GM12878 (cell line): ENCODE measurements around the gene NAPEPLD. TPM values are rescaled to one million over a fixed set of nuclear protein-coding genes. Genes with fewer than 3 reads are reported as not detected.

ENCODE experiments used
- ATF7 ChIP-seq: fragments of 450-650 bp; IDR thresholded peaks from 2 replicates; pipeline ENCODE4 v1.6.1; 2016; ENCODE audit warnings: low read depth, mild to moderate bottlenecking
- BHLHE40 ChIP-seq, 2 experiments: fragments of 450-650 bp in 1 of 2; IDR thresholded peaks; 2 replicates each; pipeline ENCODE4 v1.6.1; 2011 to 2017; ENCODE audit warnings: low read depth in 2 of 2, borderline replicate concordance in 1 of 2, improper control_type of control experiment in 1 of 2, low read length in 1 of 2, mild to moderate bottlenecking in 1 of 2
- EP300 ChIP-seq, 2 experiments: fragments of 150-350 bp in 1 of 2; IDR thresholded peaks; 2 replicates each; pipeline ENCODE4 v1.6.1; 2011 to 2012; ENCODE audit warnings: low read depth in 2 of 2, low read length in 2 of 2, borderline replicate concordance in 1 of 2, improper control_type of control experiment in 1 of 2, inconsistent platforms in 1 of 2; ENCODE audit not compliant: control insufficient read depth in 1 of 2
- NFXL1 ChIP-seq: fragments of 450-650 bp; IDR thresholded peaks from 2 replicates; pipeline ENCODE4 v1.6.1; 2017; ENCODE audit warnings: antibody characterized with exemption, mild to moderate bottlenecking, borderline replicate concordance
- NR2C1 ChIP-seq: fragments of 450-650 bp; IDR thresholded peaks from 2 replicates; pipeline ENCODE4 v1.6.1; 2017; ENCODE audit warnings: antibody characterized with exemption, mild to moderate bottlenecking, moderate library complexity
- RBBP5 ChIP-seq: fragments of 200-600 bp; sonication (generic); conservative IDR thresholded peaks from 2 replicates; pipeline ENCODE4 v1.6.1; 2016
- SRF ChIP-seq, 2 experiments: IDR thresholded peaks; 2 replicates each; pipeline ENCODE4 v1.6.1; 2011; ENCODE audit warnings: low read depth in 2 of 2, low read length in 2 of 2, mild to moderate bottlenecking in 1 of 2, moderate library complexity in 1 of 2
- USF1 ChIP-seq: IDR thresholded peaks from 2 replicates; pipeline ENCODE4 v1.6.1; 2011; ENCODE audit warnings: borderline replicate concordance, low read depth, mild to moderate bottlenecking, moderate library complexity, mixed read lengths, low read length; ENCODE audit not compliant: insufficient read depth; ENCODE audit errors: extremely low read length
- ZNF274 ChIP-seq: IDR thresholded peaks from one replicate; pipeline ENCODE4 v1.8.0; 2011; ENCODE audit not compliant: insufficient read length, insufficient read depth
- ZSCAN29 ChIP-seq: fragments of 450-650 bp; IDR thresholded peaks from 2 replicates; pipeline ENCODE4 v1.6.1; 2017; ENCODE audit warnings: mild to moderate bottlenecking, moderate library complexity
- polyA plus RNA-seq, 11 experiments: library from polyadenylated mRNA; depleted of rRNA in 4 of 11; unstranded in 6 of 11; stranded (reverse) in 5 of 11; fragments of >200 nt; fragmentation: Nextera tagmentation in 4 of 11; fragmentation: Illumina TruSeq in 1 of 11; extraction: Ambion mirVana in 4 of 11; extraction: Trizol in 1 of 11; gene quantifications; 1 replicate in 1 of 11; 2 replicates in 10 of 11; pipeline versions ENCODE4 v1.2.1 to v1.2.3, GENCODE V29; 2011 to 2016; ENCODE audit warnings: inconsistent platforms in 2 of 11, missing spikeins in 2 of 11, low read depth in 1 of 11
- total RNA-seq, 4 experiments: library from RNA; depleted of rRNA in 3 of 4; stranded (reverse); fragments of >200 nt in 3 of 4; fragmentation: Illumina TruSeq in 1 of 4; extraction: Trizol in 1 of 4; gene quantifications; 2 replicates each; pipeline versions ENCODE4 v1.2.1 to v1.2.3, GENCODE V29; 2013 to 2021
- TF ChIP-seq, protein P1 (sequence below): fragments of 450-650 bp; IDR thresholded peaks from 2 replicates; pipeline ENCODE4 v1.6.1; 2016; ENCODE audit warnings: mild to moderate bottlenecking, moderate library complexity, borderline replicate concordance
- TF ChIP-seq, protein P2 (sequence below): fragments of 150-350 bp; IDR thresholded peaks from 2 replicates; pipeline ENCODE4 v1.6.1; 2016; ENCODE audit warnings: low read depth, low read length
- TF ChIP-seq, protein P3 (sequence below): IDR thresholded peaks from 2 replicates; pipeline ENCODE4 v1.6.1; 2012; ENCODE audit warnings: improper control_type of control experiment, low read depth, low read length; ENCODE audit not compliant: insufficient replicate concordance

Gene NAPEPLD
- total and polyA plus RNA-seq, 10 of the 15 experiments (the other 5 are each of a cell fraction or from before 2014, with no cell fraction given): 6.0 to 16.2 (median 8.6) TPM

GRCh38 chr7:103074519-103075336, 74.2 kb downstream of the NAPEPLD start, which contains the start of the genes ARMC10 and FBXL13 (continued):
- TF ChIP-seq, protein P1, sequence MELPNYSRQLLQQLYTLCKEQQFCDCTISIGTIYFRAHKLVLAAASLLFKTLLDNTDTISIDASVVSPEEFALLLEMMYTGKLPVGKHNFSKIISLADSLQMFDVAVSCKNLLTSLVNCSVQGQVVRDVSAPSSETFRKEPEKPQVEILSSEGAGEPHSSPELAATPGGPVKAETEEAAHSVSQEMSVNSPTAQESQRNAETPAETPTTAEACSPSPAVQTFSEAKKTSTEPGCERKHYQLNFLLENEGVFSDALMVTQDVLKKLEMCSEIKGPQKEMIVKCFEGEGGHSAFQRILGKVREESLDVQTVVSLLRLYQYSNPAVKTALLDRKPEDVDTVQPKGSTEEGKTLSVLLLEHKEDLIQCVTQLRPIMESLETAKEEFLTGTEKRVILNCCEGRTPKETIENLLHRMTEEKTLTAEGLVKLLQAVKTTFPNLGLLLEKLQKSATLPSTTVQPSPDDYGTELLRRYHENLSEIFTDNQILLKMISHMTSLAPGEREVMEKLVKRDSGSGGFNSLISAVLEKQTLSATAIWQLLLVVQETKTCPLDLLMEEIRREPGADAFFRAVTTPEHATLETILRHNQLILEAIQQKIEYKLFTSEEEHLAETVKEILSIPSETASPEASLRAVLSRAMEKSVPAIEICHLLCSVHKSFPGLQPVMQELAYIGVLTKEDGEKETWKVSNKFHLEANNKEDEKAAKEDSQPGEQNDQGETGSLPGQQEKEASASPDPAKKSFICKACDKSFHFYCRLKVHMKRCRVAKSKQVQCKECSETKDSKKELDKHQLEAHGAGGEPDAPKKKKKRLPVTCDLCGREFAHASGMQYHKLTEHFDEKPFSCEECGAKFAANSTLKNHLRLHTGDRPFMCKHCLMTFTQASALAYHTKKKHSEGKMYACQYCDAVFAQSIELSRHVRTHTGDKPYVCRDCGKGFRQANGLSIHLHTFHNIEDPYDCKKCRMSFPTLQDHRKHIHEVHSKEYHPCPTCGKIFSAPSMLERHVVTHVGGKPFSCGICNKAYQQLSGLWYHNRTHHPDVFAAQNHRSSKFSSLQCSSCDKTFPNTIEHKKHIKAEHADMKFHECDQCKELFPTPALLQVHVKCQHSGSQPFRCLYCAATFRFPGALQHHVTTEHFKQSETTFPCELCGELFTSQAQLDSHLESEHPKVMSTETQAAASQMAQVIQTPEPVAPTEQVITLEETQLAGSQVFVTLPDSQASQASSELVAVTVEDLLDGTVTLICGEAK: no peak
- 0 out of 2 replicates have a peak, but pooled peaks have one; percentile 13 for TF ChIP-seq NFXL1
- TF ChIP-seq NR2C1: peak; percentile 75
- TF ChIP-seq, protein P2, sequence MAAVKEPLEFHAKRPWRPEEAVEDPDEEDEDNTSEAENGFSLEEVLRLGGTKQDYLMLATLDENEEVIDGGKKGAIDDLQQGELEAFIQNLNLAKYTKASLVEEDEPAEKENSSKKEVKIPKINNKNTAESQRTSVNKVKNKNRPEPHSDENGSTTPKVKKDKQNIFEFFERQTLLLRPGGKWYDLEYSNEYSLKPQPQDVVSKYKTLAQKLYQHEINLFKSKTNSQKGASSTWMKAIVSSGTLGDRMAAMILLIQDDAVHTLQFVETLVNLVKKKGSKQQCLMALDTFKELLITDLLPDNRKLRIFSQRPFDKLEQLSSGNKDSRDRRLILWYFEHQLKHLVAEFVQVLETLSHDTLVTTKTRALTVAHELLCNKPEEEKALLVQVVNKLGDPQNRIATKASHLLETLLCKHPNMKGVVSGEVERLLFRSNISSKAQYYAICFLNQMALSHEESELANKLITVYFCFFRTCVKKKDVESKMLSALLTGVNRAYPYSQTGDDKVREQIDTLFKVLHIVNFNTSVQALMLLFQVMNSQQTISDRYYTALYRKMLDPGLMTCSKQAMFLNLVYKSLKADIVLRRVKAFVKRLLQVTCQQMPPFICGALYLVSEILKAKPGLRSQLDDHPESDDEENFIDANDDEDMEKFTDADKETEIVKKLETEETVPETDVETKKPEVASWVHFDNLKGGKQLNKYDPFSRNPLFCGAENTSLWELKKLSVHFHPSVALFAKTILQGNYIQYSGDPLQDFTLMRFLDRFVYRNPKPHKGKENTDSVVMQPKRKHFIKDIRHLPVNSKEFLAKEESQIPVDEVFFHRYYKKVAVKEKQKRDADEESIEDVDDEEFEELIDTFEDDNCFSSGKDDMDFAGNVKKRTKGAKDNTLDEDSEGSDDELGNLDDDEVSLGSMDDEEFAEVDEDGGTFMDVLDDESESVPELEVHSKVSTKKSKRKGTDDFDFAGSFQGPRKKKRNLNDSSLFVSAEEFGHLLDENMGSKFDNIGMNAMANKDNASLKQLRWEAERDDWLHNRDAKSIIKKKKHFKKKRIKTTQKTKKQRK: no peak
- no peak for TF ChIP-seq ZNF274
- 0 out of 4 replicates have a peak, but pooled peaks of 1 of the 2 experiments have one; percentile 17 for TF ChIP-seq SRF (IDR thresholded peaks at IDR 0.05; ENCODE audit: low read depth in 2 of 2, low read length in 2 of 2)
- TF ChIP-seq EP300 (IDR thresholded peaks at IDR 0.05; ENCODE audit: borderline replicate concordance in 1 of 2, control insufficient read depth in 1 of 2, low read depth in 2 of 2, low read length in 2 of 2): 0 out of 4 replicates have a peak, but pooled peaks of 1 of the 2 experiments have one; percentile 25
- peak in 1 of 2 experiments; percentile 60; a peak in 2 of 4 replicates for TF ChIP-seq BHLHE40 (IDR thresholded peaks at IDR 0.05; ENCODE audit: borderline replicate concordance in 1 of 2, low read depth in 2 of 2, low read length in 1 of 2)
- TF ChIP-seq USF1: peak; percentile 56
- TF ChIP-seq ZSCAN29: peak; percentile 45; the same call in 1 of the 2 replicates
- TF ChIP-seq, protein P3, sequence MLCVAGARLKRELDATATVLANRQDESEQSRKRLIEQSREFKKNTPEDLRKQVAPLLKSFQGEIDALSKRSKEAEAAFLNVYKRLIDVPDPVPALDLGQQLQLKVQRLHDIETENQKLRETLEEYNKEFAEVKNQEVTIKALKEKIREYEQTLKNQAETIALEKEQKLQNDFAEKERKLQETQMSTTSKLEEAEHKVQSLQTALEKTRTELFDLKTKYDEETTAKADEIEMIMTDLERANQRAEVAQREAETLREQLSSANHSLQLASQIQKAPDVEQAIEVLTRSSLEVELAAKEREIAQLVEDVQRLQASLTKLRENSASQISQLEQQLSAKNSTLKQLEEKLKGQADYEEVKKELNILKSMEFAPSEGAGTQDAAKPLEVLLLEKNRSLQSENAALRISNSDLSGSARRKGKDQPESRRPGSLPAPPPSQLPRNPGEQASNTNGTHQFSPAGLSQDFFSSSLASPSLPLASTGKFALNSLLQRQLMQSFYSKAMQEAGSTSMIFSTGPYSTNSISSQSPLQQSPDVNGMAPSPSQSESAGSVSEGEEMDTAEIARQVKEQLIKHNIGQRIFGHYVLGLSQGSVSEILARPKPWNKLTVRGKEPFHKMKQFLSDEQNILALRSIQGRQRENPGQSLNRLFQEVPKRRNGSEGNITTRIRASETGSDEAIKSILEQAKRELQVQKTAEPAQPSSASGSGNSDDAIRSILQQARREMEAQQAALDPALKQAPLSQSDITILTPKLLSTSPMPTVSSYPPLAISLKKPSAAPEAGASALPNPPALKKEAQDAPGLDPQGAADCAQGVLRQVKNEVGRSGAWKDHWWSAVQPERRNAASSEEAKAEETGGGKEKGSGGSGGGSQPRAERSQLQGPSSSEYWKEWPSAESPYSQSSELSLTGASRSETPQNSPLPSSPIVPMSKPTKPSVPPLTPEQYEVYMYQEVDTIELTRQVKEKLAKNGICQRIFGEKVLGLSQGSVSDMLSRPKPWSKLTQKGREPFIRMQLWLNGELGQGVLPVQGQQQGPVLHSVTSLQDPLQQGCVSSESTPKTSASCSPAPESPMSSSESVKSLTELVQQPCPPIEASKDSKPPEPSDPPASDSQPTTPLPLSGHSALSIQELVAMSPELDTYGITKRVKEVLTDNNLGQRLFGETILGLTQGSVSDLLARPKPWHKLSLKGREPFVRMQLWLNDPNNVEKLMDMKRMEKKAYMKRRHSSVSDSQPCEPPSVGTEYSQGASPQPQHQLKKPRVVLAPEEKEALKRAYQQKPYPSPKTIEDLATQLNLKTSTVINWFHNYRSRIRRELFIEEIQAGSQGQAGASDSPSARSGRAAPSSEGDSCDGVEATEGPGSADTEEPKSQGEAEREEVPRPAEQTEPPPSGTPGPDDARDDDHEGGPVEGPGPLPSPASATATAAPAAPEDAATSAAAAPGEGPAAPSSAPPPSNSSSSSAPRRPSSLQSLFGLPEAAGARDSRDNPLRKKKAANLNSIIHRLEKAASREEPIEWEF: no peak
- no peak for TF ChIP-seq ATF7
- TF ChIP-seq RBBP5: no peak
